ENCODE results near the gene CHST11.

The CHST11 gene

DNA sequence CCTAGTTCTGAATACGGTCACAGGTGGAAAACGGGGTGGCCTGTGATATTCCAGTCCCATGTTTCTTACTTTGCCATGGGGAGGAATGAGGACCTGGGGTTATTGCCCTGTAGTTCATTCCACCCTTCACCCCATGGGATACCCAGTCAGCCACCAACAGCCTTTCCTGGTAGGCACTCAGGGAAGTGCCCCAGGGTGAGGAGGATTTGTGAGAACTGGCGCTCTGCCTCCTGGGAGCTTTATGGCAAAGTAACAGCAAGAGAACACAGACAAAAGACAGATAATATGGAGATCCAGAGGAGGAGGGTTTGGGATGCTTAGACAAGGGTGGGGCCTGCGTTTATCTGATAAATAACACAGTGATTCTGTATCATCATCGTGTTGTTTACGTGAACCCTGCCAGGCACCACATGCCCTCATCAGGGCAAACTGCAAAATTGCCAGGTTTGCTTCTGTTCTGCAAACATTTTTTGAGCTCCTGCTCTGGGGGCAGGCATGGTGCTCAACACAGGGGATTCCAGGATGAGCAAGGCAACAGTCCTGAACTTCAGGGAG, 277.9 kb downstream of the CHST11 start:
- H3K79me2 ChIP-seq (ENCODE audit: insufficient read depth, low read length) = peaks cover 100% of the 10 kb centered on the region
- H3K9ac ChIP-seq (ENCODE audit: low read depth, low read length) = no peak overlapping the region
- ATAC-seq (ENCODE audit: insufficient read depth, low read depth) (no peak), DNase-seq (no peak)
- H2AFZ ChIP-seq (ENCODE audit: low read depth, low read length) = no peak overlapping the region
- no peaks in the 10 kb centered on the region for H3K27me3 ChIP-seq (ENCODE audit: insufficient read depth, low read length, poor library complexity)
- no peak overlapping the region for H3K27ac ChIP-seq (ENCODE audit: low read length)
- H3K4me1 ChIP-seq (ENCODE audit: insufficient read depth, low read length) = peaks cover 22% of the 10 kb centered on the region
- H3K9me3 ChIP-seq (ENCODE audit: insufficient read depth, low read length, severe bottlenecking) = no peaks in the 10 kb centered on the region
- no peak for TF ChIP-seq EZH2 (IDR thresholded peaks at IDR 0.05; ENCODE audit: borderline replicate concordance, low read depth, low read length, severe bottlenecking)
- TF ChIP-seq, protein P1, sequence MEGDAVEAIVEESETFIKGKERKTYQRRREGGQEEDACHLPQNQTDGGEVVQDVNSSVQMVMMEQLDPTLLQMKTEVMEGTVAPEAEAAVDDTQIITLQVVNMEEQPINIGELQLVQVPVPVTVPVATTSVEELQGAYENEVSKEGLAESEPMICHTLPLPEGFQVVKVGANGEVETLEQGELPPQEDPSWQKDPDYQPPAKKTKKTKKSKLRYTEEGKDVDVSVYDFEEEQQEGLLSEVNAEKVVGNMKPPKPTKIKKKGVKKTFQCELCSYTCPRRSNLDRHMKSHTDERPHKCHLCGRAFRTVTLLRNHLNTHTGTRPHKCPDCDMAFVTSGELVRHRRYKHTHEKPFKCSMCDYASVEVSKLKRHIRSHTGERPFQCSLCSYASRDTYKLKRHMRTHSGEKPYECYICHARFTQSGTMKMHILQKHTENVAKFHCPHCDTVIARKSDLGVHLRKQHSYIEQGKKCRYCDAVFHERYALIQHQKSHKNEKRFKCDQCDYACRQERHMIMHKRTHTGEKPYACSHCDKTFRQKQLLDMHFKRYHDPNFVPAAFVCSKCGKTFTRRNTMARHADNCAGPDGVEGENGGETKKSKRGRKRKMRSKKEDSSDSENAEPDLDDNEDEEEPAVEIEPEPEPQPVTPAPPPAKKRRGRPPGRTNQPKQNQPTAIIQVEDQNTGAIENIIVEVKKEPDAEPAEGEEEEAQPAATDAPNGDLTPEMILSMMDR (IDR thresholded peaks at IDR 0.05; ENCODE audit: borderline replicate concordance, extremely low read depth, low read length, poor library complexity, severe bottlenecking) = no peak
- peaks cover 59% of the 10 kb centered on the region for H3K36me3 ChIP-seq (ENCODE audit: insufficient read depth, low read length)
- H3K4me3 ChIP-seq (ENCODE audit: low read depth in 1 of 2, low read length in 2 of 2) = no peak overlapping the region
- H3K4me2 ChIP-seq (ENCODE audit: insufficient read depth, low read length) = no peak overlapping the region
- H4K20me1 ChIP-seq (ENCODE audit: insufficient read depth, low read length) = peaks cover 100% of the 10 kb centered on the region

DNA sequence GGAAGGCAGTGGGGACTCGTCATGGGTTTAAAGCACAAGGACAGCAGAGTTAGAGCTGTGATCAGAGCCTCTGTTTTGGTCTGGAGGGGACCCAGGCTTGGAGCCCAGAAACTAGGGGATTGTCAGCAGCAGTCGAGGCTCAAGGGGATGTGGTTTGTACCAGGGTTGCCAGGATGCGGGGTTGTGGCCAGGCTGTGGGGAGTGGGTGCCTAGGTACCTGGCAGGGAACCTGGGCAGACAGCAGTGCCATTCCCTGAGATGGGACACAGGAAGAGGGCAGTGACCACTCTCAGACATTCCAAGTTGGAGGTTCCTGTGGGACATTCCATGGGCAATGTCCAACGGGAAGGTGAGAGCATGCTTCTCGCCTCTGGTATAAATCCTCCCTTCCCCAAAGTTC, 279.1 kb downstream of the CHST11 start:
- TF ChIP-seq, protein P1 (IDR thresholded peaks at IDR 0.05; ENCODE audit: borderline replicate concordance, extremely low read depth, low read length, poor library complexity, severe bottlenecking) = no peak
- no peak for TF ChIP-seq EZH2 (IDR thresholded peaks at IDR 0.05; ENCODE audit: borderline replicate concordance, low read depth, low read length, severe bottlenecking)
- Histone ChIP-seq H3K79me2 (ENCODE audit: insufficient read depth, low read length) (peaks cover 100% of the 10 kb centered on the region), H3K9ac (ENCODE audit: low read depth, low read length) (no peak overlapping the region), H4K20me1 (ENCODE audit: insufficient read depth, low read length) (peaks cover 100% of the 10 kb centered on the region), H3K4me2 (ENCODE audit: insufficient read depth, low read length) (no peak overlapping the region), H3K4me1 (ENCODE audit: insufficient read depth, low read length) (peaks cover 22% of the 10 kb centered on the region), H3K9me3 (ENCODE audit: insufficient read depth, low read length, severe bottlenecking) (no peaks in the 10 kb centered on the region), H2AFZ (ENCODE audit: low read depth, low read length) (no peak overlapping the region), H3K27me3 (ENCODE audit: insufficient read depth, low read length, poor library complexity) (no peaks in the 10 kb centered on the region), H3K36me3 (ENCODE audit: insufficient read depth, low read length) (peaks cover 54% of the 10 kb centered on the region), H3K27ac (ENCODE audit: low read length) (peak overlapping the region; percentile 43), H3K4me3 (ENCODE audit: low read depth in 1 of 2, low read length in 2 of 2) (no peak overlapping the region)
- no peak for DNase-seq
- ATAC-seq (ENCODE audit: insufficient read depth, low read depth) = peak; percentile 35; the same call in 1 of the 3 replicates

DNA sequence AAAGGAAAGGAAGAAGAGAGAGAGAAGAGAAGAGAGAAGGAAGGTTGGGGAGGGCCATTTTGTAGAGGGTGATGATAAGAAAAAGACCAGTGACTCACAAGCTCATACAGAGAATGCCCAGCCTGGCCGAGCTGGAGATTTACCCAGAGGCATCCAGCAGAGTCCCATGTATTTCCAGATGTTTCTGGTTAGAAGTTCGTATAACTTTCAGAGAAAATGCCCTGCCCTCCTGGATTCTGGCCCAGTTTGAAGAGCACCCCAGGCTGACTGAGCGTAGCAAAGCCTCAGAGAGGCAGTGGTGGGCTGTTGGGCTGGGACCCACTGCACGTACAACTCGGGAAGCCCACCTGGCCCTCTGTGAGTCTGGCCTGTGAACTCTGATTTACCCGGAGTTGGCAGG, 279.6 kb downstream of the CHST11 start:
- no peak for ATAC-seq (ENCODE audit: insufficient read depth, low read depth)
- peak overlapping the region; percentile 32 for H3K27ac ChIP-seq (ENCODE audit: low read length)

More for the DNA sequence above, 279.6 kb downstream of the CHST11 start:
- H2AFZ ChIP-seq (ENCODE audit: low read depth, low read length) = no peak overlapping the region
- H4K20me1 ChIP-seq (ENCODE audit: insufficient read depth, low read length) = peaks cover 100% of the 10 kb centered on the region
- H3K9ac ChIP-seq (ENCODE audit: low read depth, low read length) = no peak overlapping the region
- peaks cover 100% of the 10 kb centered on the region for H3K79me2 ChIP-seq (ENCODE audit: insufficient read depth, low read length)
- no peak for DNase-seq
- peaks cover 53% of the 10 kb centered on the region for H3K36me3 ChIP-seq (ENCODE audit: insufficient read depth, low read length)
- no peaks in the 10 kb centered on the region for H3K9me3 ChIP-seq (ENCODE audit: insufficient read depth, low read length, severe bottlenecking)
- no peak overlapping the region for H3K4me2 ChIP-seq (ENCODE audit: insufficient read depth, low read length)
- TF ChIP-seq, protein P1 (IDR thresholded peaks at IDR 0.05; ENCODE audit: borderline replicate concordance, extremely low read depth, low read length, poor library complexity, severe bottlenecking) = no peak
- TF ChIP-seq EZH2 (IDR thresholded peaks at IDR 0.05; ENCODE audit: borderline replicate concordance, low read depth, low read length, severe bottlenecking) = no peak
- H3K4me1 ChIP-seq (ENCODE audit: insufficient read depth, low read length) = peaks cover 22% of the 10 kb centered on the region
- H3K4me3 ChIP-seq (ENCODE audit: low read depth in 1 of 2, low read length in 2 of 2) = no peak overlapping the region
- H3K27me3 ChIP-seq (ENCODE audit: insufficient read depth, low read length, poor library complexity) = no peaks in the 10 kb centered on the region

Data from DND-41 (cell line).